ENCODE data around the gene NECTIN1.

The NECTIN1 gene

DNA sequence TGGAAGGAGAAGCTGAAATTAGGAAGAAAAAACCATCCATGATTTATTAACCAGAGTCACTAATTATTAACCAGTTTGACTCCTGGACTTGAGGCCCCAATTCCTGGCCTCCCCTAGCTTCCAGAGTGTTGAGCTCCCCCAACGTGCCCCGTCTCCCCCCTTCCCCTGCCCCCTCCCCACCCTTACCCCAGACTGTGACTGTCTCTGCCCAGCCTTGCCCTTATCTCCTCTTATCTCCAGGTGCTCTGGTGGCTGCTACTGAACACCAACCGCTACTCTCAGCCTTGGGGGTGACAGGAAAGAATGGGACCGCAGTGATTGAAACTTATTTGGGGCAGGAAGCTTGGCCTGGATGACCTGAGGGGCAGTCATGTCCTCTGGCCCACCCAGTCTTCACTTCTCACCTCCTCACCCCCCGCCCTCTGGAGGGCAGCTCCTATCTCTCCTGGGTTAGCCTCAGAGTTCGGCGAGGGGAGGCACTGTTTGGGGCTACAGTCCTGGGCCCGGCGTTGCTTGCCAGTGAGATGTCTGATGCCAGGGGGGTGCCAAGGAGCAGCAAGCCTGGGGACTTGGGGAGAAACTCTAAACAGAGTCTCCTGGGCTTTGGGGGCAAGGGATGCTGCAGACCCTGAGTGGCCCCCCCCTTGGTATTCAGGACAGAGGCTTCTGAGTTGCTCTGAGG is 15.5 kb downstream of the NECTIN1 start:
- no peak for DNase-seq (ENCODE audit: low read depth in 3 of 3)

DNA sequence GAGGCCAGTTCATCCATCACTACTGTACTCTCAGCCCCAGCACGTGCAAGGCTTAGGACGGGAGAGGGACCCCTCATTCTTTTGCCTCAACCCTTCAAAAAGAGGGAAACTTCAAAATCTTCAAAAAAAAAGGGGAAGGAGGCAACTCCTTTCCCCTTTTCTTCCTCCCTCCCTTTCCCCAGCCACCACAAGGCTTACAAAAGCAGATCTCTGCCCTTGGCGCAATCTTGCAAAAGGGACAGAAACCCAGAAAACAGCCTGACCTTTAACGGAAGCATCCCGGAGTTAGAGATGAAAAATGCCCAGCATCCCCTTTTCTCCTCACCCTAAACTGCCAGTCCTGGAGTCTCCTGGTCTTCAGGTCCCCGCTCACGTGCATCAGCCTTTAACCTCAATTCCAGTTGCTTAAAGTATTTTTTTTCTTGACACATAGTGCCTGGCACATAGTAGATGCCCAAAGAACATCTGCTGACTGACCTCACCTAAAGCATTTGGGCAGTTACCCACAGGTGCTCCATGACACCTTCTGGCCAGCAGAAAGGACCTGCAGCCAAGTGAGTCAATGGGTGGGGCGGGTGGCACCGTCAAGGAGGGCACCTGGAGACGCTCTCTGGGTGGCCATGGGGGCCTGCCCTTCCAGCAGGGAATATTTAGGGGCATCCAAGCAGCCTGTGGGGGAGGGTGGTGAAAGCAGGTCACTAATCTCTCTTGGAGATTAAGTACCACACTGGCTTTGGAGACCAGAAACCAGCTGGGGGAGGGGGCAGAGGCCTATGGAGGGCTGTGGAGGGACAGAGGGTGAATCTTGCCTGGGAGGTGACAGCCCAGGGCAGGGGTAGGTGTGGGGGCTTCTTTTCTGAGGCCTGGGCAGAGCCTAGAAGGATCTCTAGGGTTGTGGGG is 16.3 kb downstream of the NECTIN1 start:
- DNase-seq (ENCODE audit: low read depth in 3 of 3) = no peak

DNA sequence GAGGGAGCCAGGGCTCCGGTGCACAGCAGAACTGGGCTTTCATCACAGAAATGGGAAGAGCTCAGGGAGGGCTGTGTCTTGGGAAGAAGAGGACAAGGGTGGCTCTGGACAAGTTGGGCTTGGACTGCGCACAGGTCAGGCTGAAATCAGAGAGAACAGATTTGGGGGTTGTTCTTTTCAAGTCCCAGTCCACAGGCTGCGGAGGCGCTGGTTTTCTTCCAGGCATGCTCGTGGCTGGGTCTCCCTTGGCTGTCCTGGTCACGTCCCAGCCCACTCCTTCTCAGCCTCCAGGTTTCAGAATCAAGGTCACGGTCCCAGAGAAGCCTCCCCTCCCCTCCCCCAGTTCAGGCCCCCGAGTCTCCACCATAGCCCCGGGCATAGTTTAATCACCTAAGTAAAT is 17.0 kb downstream of the NECTIN1 start:
- no peak for DNase-seq (ENCODE audit: low read depth in 3 of 3)

DNA sequence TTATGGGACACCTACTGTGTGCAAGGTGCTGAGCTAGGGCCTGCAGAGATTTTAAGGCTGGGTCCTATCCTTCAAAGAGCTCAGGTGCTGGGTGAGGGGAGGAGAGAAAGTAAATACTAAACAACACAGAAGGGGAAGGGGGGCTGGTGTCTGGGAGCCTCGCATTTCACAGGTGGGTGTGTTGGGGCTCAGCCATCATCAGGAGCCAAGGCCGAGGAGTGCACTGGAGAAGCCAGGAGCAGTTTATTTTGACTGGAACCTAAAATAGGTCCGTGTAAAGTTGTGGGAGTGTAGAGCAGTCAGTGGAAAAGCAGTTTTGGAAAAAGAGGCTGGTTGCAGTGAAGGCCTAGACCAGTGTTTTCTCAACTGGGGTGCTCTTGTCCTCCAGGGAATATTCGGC is 17.5 kb downstream of the NECTIN1 start:
- no peak for DNase-seq (ENCODE audit: low read depth in 3 of 3)

DNA sequence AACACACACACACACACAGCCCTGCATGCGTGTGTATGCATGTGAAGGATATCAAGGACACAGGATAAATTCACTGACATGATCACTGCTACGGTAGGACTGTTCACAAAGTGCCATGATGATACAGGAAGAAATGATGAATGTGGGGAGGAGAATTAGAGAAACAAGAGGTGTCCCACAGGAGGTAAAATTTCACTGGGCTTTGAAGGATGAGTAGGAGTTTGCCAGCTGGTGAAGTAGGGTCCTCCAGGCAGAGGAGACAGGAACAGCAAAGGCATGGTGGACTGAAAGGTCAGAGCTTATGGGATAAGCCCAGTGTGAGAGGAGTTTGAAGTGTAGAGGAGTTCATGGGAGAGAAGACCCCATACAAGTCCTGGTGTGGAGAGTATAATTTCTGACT is 18.6 kb downstream of the NECTIN1 start:
- no peak for DNase-seq (ENCODE audit: low read depth in 3 of 3)

DNA sequence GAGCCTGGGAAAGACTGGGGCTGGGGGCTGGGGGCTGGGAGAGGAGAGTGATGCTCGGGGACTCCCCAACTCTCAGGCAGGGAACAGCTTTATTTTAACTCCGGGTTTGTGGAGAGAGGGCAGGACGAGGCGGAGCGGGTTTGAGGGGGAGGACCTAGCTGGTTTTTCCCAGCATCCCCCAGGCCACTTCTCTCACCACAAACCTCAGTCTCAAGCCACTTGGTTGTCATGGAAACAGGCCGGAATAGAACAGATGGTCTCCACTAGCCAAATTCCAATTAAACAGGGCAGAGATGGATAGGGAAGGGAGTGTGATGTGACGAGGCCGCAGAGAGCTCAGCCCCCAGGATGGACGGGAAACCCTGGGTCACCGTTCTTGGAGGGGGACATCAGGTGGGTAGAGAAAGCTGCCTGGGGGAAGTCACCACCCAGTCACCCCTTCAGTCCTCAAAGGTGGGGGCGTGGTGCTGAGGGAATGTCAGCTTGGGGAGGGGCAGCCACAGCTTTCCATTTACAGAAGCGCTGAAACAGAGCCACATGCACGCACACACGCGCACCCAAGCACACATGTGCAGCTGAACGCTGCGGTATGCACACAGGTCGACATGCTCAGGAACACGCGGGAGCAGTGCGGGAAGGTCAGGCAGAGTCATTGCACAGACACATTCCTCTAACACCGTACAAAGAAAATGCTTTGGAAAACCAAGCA is 19.2 kb downstream of the NECTIN1 start:
- DNase-seq (ENCODE audit: low read depth in 3 of 3) = no peak

DNA sequence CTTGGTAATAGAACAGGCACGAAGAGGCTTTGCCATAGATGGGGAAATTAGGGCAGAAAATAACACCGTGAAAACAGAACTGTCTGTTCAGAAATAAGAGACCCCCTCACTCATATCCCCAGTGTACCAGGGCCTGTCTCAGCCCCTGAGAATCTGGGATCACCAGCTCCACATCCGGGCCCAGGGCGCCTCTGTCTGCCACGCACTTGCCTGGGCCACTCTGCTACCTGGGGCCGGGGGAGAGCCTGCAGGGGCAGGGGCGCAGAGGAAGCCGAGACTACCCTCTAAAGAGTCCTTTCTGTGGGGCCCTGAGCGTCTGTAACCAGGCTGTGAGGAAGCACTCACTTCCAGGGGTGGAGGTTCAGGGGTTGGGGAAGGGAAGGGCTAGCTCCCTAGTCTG is 19.8 kb downstream of the NECTIN1 start:
- no peak for DNase-seq (ENCODE audit: low read depth in 3 of 3)

DNA sequence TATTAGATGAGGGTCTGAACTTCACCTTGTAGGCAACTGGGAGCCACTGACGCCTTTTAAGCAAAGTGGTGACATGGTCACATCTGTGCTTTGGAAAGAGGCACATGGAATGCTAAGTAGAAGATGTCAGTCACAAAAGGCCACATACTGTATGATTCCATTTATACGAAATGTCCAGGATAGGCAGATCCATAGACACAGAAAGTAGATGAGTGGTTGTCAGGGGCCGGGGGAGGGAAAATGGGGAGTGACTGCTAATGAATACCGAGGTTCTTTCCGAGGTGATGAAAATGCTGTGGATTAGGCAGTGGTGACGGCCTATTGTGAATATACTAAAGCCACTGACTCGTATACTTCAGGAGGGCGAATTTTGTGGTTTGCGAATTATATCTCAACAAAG is 20.6 kb downstream of the NECTIN1 start:
- DNase-seq (ENCODE audit: low read depth in 3 of 3) = no peak

DNA sequence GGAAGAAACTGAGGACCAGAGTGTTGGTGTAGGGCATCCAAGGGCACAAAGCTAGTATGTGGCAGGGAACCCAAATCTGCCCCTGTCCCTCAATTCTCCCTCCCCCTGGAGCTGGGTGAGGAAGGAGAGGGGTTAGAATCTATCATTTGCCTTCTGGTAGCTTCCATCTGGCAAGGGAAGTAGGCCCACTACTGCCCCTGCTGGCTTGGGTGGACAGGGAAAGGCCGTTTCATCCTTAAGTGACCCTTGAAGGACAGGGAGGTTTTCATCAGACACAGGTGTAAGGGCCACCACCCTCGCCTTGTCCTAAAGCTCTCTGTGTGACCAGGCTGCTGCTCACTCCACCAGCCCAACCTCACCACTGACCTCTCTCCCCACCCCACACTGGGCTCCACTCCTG is 22.1 kb downstream of the NECTIN1 start:
- DNase-seq (ENCODE audit: low read depth in 3 of 3) = no peak

DNA sequence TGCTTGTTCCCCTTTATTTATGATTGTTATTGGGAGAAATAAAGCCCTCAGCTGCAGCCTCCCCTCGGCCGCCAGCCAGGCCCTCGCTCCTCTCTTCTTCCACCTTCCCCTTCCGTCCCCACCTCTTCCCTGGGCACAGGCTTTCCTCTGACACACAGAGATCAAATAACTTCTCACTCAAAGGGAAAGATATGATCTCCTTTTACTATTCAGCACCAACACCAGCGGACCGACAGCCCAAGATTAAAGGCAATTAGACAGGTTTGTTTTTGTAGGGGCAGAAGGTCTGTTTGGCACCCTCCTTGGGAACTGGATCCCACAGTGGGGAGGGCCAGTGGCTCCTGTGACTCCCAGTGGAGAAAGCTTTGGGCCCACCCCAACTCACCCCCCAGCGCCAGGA is 23.0 kb downstream of the NECTIN1 start:
- DNase-seq (ENCODE audit: low read depth in 3 of 3) = no peak

DNA sequence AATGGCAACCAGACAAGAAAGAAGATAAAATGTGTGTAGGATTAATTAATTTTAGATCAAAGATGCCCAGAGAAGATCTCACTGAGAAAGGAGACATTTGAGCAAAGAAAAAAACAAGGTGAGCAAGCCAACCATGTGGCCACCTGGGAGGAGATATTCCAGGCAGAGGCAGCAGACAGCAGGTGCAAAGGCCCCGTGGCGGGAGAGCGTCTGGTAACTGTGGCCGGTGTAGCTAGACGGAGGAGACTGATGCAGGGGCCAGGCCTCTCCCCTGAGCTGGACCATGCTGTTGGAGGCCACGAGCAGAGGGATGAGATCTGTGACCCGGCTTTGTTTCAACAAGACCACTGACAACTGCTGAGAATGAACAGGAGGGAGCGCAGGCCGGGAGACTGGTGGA is 23.6 kb downstream of the NECTIN1 start:
- no peak for DNase-seq (ENCODE audit: low read depth in 3 of 3)

DNA sequence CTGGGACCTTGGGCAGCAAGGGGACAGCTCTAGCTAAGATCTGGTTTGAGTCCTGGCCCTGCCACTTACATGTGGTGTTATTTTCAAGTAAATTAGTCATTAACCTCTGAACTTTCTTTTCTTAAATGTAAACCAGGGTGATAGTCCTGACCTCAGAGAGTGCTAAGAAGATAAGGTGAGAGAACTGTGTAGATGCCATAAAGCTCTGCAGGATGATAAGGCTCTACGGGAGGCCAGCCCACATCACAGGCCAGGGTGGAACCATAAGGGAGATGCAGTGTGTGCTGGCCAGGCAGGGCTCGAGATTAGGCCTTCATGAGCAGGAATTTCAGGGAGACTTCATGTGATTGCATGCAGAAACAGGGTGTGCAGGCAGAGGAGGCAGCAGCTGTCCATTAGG is 24.2 kb downstream of the NECTIN1 start:
- no peak for DNase-seq (ENCODE audit: low read depth in 3 of 3)

DNA sequence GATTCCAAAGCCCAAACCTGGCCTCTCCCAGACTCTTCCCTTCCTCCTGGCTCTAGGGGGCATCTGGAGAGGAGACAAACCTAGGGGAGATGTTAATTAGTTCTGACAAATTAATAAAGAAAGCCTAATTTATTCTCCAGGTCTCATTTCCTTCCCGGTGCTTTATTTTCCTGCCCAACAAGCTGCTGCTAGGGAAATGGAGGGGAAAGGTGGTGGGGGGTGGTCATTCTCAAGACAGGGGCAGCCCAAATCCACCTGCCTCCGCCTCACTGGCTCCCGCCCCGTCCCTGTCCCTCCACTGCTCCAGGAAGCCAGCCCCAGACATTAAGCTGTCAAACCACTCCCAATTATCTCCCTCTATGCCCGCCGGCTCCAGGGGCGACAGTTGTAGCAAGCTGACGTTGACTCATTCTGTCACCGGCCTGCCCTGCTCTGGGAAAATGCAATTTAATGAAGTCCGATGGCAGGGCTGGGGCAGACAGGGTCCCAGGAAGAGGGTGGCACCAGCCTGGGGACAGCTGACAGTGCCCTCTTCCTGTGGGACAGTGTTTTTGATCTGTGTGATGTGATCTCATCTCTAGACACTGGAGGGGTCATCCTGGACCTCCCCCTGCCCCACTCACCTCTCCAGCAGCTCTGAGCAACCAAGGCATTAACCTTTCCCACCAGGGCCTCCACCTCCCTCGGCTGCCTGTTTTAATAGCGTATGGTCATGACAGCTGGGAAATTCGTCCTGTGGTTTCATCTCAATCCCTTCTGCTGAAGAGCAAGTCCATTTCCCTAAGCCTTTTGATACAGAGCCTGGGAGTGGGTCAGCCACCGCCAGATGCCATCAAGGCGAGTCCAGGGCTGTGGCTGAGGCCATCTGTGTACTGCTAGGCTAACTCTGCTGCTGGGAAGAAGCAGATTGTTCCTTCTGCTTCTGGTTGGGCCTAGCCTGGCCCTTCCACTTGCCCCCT is 27.1 kb downstream of the NECTIN1 start:
- no peak for DNase-seq (ENCODE audit: low read depth in 3 of 3)

DNA sequence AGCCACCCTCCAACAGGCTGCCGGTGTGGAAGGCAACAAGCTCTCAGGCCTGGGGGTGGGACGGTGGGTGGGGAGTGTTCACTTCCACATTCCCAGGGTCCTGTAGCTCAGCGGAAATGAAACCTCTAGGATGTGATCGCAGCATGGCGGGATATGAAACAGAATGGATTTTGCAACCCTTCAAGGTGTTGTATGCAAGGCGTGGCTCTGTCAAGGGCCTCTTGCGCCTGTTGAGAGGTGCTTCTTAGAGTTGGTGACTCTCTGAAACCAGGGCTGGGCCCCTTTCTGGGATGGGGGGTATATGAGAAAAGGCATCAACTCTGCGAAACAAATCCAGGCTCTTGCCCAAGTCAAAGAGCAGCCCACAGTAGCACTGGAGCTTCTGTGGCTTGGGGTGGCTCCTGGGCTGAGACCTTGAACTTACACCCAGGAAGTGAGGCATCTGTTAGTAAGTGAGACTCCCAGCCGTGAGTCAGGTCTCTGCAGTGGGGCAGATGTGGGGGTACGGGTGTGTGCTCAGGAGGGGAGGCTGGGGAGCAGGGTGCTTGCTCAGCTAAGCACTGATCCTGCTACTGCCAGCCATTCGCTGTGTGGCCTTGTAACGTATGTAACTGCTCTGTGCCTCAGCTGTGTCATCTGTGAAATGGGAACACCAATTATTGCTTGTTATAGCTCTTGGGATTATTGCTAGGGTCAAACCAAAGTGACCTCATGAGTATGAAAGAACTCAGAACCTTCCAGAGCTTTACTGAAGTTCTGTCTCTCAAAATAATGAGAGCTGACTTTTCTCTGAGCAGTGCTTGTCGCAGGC is 28.3 kb downstream of the NECTIN1 start:
- no peak for DNase-seq (ENCODE audit: low read depth in 3 of 3)

DNA sequence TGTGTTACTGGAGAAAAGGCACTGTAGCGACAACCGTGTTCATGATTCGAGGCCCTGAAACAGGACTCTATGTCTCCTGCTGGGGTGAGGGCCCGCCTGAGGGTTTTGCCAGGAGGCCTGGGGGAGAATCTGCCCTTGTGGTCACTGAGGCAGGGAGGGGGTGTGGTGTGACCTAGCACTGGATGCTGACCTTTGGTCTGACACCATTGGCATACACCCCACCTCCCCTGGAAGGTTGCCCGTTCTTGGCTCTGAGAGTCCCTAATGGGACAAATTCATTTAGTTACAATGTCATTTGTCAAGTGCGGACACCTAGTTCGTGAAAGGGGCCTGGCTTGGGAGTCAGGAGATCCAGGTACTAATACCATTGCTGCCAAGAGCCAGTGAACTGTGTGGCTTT is 29.0 kb downstream of the NECTIN1 start:
- no peak for DNase-seq (ENCODE audit: low read depth in 3 of 3)

DNA sequence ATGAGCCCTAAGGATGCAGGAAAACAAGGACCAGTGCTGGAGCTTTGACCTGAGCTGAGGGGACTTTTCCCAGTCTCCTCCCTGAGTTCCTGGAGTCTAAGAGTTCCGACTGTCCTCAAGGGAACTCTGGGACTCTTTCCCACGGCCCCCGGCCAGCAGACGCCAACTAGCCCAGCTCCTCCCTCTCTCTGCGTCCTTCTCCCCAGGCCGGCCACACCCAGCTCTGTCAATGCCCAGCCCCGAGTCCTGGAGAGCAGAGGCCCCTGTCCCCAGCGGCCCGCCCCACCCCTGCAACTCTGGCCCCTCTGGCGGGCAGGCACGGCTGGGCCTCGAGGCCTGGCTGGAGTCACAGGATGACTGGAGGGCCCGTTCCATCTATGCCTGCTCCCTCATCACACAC is 29.8 kb downstream of the NECTIN1 start:
- DNase-seq (ENCODE audit: low read depth in 3 of 3) = no peak

DNA sequence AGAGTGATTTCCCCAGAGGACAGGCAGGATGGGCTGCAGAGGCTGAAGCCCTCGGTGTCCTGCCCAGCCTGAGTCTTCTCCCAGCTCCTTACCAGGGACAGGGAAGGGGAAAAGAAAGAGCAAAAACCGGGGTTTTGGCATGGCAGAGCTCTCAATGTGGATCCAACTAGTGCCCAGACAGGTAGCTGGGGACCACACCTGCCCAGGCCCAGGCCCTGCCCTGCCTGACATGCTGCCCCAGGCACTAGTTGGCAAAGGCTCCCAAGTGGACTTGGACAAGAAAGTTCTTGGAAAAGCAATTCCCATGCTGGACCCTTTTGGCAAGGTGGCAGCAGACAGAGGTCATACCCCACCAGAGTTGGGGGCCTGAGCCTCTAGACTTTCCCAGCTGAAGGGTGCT is 31.1 kb downstream of the NECTIN1 start:
- DNase-seq (ENCODE audit: low read depth in 3 of 3) = no peak

DNA sequence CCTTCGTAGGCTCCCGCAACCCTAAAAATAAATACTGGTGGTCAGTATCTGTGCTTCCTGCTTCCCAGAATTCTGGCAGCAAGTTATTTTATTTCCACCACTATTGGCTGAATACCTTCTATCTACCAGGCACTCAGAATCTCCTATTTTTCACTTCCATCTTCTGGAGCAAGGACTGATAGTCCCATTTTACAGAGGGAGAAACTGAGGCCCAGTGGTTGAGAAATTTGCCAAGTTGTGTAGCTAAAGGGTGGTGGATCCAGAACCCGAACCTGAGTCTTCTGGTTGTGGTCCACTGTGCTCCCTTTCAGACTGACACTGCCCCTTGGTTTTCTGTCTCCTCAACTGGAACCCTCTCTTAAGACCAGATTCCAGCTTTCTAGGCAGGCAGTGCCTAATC is 31.6 kb downstream of the NECTIN1 start:
- DNase-seq (ENCODE audit: low read depth in 3 of 3) = no peak

DNA sequence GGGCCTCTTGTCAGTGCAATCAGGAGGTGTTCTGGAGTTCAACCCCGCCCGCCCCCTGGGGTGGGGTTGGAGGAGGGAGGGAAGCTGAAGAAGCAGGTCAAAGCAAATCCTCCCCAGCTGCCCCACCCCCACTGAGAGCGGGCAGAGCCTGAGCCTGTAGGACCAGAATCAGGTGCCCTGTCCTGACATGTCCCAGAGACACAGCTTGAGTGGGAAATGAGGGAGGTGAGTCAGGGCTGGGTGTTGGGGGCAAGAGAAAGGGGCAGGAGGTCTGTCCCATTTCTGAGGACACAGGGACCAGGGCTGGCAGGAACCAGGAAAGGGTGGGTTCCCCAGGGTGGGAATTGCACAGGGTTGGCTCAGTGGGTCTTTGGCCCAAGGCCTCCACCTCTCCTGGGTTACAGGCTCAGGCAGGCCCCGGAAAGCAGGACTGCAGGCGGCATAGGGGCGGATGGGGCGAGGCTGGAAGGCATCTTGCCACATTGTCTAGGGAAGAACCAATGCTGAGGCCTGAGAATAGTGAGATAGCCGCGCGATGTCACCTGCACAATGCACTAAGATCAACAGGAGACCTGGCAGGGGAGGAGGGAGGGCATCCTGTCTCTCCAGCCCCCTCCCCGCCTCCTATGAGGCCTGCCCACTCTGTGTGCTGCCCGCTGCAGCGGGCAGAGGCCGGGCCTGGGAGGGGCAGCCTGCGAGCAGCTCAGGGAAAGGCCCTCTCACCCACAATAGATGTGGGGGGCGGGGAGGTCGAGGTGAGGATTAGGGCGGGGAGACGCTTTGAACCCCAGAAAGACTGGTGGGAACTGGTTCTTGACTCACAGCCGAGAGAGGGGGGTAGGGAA is 32.4 kb downstream of the NECTIN1 start:
- no peak for DNase-seq (ENCODE audit: low read depth in 3 of 3)

DNA sequence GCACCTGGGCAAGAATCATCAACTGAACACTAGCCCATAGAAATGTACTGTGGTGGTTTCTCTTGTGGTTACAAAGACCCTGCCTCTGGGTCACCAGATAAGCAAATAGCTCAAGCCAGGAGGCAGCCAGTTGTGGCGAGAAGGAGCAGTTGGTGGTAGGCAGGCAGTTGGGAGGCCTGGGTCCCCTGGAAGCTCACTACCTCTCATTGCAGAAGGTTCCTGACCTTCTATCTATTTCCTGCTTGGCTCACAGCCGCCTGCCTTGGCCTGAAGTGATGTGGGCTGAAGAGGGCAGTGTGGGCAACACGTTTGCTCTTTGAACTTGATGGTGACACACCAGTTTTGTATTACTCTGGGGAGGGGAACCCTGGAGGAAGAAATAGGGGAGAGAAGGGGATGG is 34.7 kb downstream of the NECTIN1 start:
- DNase-seq (ENCODE audit: low read depth in 3 of 3) = no peak
